Central memory CD4-positive, alpha-beta T cell (primary cell): ENCODE data around the gene MBNL2.

Experiments used
- DNase-seq: peaks from one replicate; pipeline ENCODE4 v3.0.0; 2022

The MBNL2 gene

GRCh38 chr13:97306106-97306505, 84.0 kb downstream of the MBNL2 start:
- DNase-seq = no peak

DNA sequence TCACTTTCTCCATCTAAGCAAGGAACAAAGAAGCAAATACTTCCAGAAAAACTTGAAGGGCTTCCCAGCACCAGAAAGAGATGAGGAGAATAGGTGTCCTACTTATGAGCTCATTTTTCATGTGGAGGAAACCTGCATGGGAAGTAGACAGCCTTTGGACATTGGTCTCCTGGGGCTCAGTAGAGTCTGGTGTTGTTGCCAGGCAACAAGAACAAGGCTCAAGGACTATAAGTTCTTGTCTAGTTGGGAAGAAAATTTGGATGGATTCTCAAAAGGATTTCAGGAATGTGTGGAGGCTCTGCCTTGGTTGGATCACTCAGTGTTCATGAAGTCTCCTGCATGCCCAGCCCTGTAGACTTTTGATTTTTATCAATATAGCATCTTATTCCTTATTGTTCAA, 84.5 kb downstream of the MBNL2 start:
- no peak for DNase-seq

DNA sequence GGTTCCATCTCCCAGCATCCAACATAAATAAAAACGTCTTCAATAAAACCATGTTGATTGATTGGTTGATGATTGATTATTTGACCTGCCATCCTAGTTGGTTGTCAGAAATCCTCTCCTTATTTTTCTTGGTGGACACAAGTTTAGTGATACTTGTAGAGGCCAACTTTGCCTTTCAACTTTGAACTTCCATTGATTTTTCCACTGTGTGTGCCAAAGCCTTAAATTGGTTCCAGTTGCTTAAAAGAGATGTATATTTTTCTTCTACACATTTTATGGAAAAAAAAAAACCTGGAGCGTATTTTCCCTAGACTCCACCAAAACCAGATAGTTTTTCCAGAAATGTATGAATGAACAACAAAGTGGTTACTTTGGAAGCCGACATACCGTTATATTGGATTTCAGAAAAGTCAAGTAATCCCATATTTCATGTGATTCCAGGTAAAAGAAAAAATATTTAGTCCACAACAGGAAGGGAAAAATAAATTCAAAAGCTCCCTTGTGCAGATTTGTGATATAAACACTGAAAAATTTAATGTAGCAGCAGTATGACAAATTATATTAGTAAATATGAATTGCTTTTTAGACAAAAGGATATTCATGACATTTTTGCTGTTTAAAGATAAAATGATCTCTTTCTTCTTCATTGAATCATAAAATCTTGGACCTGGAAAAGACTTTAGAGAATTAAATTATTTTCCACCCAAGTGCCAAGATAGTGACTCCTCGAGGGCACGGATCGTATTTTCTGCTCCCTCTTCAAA, 85.2 kb downstream of the MBNL2 start:
- DNase-seq = no peak

DNA sequence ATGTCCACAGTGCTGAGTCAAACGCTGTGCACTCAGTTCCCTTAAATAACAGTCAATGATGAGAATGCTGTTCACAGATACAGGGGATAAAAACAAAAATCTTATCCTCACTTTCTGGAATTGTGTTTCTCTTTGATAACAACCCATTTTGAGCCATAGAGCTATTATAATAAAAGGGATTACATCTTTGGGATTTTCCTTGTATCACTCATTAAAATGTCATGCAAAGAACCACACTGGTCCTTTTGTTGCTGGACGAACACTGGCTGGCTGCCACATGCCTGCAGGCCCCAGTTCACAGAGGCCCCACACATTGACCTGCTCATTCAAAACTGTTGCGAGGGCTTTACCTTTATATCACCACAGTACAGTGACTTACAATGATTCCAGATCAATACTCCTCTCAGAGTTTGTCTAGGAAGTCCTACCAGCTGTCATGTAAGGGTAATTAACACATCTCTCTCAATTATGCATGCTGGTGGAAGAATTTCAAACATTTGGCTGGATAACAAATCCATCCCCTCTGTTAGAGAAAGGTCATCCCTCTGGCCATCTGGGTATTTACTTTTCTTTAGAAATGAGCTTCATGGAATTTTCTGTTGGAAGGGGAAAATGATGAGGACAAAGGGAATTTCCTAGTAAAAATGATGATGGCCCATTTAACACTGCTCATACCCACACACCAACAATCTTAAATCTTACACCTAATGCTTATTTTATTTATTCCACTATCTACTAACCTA, 85.9 kb downstream of the MBNL2 start:
- DNase-seq = no peak

GRCh38 chr13:97308735-97309429, 86.7 kb downstream of the MBNL2 start:
- no peak for DNase-seq

- DNase-seq = no peak
These were observed 88.8 kb downstream of the MBNL2 start for GRCh38 chr13:97310809-97311436.

DNA sequence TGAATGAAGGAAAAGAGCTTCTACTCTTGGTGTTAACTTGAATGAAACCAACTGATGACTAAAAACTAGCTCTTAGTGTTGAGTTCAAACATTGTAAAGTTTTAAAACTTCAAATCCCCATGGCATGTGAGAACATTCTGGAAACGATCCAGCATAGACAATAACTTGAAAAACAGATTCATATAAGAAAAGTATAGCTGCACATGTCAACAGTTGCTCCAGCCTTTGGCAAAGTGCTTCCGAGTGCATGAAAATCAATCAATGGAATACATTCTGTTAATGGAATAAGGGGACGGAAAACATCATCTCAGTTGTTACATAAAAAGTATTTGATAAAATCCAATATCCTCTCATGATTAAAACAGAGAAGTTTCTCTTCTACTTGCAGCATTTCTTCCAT, 89.8 kb downstream of the MBNL2 start:
- no peak for DNase-seq

DNA sequence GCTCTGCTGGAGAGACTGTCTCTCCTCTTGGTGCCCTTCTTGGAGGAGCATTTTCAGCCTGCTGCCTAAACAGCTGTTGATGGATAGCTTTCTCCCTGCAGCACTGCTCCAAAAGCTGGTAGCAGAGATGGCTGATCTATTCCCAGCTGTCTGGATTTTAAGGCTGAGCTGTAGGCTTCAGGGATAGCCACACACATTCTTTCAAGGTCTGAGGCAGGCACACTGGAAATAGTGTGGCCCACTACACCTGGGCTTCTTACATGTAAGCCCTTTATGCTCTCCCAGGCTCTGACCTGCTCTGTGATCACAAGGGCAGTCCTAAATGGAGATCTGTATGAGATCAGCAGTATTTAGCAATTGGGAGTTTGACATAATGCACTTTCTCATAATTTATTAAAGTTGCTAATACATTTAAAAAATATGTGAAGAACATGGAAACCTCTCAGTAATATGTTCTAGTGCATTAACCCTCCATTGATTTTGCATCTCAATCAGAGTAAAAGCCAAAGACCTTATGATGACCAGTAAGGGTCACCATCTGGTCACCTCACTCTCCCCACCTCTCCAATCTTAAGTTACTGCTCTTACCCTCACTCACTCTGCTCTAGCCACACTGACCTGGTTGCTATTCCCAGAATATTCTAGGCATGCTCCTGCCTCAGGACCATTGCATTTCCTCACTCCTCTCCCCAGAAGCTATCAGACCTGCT, 91.6 kb downstream of the MBNL2 start:
- DNase-seq = no peak

DNA sequence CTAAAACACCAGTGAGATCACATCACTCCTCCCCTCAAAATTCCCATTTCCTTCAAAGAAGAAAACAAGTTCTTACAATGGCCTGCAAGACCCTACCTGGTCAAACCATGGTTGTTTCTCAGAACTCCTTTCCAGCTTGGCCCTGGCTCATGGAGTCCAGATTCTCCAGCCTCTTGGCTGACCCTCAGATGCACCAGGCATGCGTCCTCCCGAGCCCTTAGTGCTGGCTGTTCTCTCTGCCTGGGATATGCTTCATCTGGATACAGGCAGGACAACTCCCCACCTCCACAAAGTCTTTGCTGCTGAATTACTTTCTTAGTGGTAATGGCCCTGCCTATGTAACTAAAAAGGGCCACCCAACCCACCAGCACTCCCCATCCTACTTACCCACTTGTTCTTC, 94.3 kb downstream of the MBNL2 start:
- DNase-seq = no peak

DNA sequence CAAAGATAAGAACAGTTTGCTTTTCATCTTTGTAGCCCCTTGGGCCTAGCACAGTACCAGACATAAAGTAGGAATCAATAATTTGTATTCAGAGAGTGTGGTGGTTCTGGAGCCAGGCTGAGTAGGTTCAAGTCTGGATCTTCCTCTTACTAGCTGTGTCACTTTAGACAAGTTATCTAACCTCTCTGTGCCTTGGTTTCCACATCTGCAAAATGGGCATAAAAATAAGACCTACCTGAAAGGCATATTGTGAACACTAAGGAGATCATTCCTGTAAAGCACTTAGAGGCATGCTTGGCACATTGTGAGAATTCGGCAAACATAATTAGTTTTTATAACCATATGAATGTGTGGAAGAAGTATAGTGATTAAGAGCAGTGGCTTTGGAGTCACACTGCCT, 95.8 kb downstream of the MBNL2 start:
- DNase-seq = no peak

- DNase-seq = no peak
These were observed 96.4 kb downstream of the MBNL2 start for GRCh38 chr13:97318532-97318931.

DNA sequence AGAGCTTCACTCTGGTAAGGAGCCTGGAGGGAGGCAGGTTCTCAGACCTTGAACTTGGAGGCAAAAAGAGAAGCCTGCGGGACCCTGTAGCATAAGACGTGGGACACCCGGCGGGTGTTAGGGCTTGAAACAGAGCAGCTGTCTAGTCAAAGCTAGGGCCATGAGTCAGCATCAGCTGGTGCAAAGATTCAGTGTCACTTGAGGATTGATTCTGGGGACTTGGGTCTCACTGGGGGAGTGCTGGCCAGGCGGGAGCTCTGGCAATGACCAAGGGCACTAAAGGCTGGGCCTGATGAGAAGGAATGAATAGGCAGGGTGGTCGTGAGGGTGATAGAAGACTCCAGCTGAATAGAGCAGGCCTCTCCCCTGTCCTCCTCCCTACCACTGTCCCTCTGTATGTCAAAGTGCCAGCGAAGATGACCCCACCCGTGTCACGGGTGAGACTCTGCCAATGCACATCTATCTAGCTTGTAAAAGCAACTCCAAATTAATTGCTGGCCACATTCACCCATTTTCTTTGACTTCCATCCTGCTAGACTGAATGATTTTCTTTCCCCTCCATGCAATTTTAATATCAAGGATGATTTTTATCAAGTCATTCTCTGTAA, 97.1 kb downstream of the MBNL2 start:
- DNase-seq = no peak

DNA sequence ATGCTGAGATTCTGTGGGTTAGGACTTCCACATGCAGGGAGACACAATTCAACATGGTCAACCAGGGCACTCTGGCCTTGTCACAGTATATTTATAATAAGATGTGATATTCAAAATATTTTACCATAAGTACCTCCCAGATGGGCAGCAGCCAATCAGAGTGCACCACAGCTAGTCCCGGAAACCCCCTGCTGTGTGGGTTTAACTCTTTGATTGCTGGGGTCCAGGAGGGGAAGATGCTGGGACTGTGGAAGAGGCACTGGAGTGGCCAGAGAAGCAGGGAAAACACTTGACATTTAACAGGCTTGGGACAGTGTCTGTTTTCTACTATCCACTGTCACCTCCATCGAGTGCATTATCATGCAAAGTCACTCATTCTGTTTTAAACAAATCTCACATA, 99.0 kb downstream of the MBNL2 start:
- DNase-seq = no peak

DNA sequence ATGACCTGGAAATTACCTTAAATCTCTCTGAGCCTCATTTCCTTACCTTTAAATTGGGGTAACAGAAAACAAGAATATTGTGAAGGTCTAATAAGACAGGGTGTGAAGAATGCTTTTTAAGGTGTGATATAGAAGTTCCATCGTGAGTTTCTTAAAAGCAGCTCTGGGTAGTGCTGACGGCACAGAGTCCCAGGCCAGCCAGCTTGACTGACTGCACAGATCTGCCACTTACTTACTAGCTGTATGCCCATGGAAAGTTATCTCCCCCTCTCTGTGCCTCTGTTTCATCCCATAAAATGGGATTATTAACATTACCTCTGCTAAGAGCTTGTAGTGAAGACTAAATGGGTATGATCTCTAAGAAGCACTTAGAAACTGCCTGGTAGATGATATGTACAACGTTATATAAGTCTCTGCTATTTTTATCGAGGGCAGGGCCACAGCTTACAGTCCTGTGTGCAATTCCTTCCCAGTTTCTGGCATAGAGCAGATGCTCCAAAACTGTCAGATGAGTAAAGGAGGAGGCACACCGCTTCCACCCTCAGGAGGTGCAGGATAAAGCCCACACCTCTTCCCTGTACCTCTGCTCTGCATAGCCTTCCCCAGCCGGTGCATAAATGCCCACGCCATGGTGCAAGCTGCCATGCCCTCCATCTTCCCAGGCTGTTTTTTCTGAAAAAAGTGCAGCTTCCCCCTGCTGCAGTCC, 99.6 kb downstream of the MBNL2 start:
- DNase-seq = no peak

DNA sequence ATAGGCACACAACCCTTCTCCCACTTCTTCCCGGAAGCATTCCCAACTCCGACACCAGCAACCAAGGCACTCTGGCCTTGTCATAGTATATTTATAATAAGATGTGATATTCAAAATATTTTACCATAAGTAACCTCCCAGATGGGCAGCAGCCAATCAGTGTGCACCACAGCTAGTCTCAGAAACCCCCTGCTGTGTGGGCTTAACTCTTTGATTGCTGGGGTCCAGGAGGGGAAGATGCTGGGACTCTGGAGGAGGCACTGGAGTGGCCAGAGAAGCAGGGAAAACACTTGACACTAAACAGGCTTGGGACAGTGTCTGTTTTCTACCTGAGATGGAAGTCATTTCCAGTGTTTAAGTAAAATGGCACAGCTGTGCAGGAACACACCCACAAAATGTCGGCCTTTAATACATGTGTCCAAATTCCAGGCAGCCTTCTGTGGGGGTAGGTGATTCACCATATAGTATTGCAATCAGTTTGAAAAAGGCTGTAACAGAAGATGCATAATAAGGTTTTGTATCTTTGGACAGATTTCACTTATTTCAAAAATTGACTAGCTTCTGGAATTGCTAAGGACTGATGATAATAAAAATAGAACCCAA, 100.7 kb downstream of the MBNL2 start:
- no peak for DNase-seq

DNA sequence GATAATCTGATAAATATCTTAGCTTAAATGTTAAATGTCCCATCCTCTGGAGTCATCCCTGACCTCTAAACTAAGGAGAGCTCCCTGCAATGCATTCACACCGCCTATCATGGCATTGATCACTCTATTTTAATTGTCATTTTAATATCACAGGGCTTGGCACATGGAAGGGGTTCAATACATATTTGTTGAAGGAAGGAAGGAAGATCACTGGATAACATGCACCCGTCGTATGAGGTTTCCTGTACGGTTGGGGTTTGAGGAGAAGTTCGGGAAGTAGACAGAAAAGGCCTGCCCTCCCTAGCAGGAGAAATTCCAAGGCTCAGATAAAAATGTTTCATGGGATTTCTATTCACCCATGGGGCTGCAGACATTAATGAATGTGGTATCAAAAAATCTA, 102.0 kb downstream of the MBNL2 start:
- DNase-seq = no peak

- no peak for DNase-seq
These were observed 103.6 kb downstream of the MBNL2 start for GRCh38 chr13:97325738-97326137.

DNA sequence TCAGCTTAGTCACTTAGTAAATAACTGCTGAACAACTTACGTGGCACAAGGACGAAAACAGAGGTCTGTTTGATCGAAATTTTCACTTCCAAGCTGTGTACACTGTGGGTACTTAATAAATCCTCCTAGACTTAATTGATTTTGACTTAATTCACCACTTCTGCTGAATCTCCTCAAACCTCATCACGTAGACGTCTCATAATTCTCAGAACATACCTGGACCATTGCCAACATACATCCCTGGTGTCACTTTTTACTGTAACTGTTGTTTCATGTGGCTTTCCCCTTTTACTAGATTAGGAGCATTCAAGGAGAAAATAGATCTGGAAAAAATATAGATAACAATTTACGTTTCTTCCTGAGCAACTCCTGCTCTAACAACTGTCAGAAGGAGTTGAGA, 105.0 kb downstream of the MBNL2 start:
- DNase-seq = no peak

DNA sequence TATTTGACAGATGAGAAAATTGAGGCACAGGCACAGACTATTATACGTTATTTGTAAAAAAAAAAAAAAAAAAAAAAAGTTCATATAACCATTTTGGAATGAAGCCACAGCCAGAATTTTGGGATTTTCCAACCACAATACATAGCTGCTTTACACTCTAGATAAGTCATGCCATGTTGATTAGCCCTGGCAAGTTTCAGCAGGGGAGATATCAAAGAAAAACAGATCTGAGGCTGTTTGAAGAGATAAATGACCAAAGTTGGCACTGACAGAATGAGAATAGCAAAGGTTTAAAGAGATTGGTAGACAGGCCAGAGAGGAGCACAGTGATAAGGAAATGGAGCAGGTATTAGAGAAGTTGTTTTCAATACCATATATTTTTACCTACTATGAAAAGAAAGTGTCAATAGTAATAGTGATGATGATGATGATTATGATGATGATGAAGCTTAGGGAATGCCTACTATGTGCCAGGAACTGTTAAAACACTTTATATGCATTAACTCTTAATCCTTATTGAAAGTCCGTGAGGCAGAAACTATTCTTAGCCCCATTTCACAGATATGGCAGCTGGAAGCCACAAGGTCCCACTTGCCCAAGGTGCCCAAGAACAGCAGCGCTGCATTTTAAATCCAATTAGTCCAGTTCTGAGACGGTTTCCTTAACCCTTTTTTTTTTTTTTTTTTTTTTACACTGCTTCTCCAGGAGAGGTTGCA, 105.5 kb downstream of the MBNL2 start:
- no peak for DNase-seq

- no peak for DNase-seq
These were observed 106.2 kb downstream of the MBNL2 start for GRCh38 chr13:97328222-97328790.
